Stomach (tissue), 9 donors: Measurements from ENCODE around the gene HIBADH. TPM values are rescaled to one million over a fixed set of nuclear protein-coding genes. Genes with fewer than 3 reads are reported as not detected.

Source experiments
- DNase-seq, 2 donors: peaks; one replicate each; pipeline versions ENCODE4 v3.0.0 to v3.0.0-alpha.2; 2013 to 2019
- H3K27ac ChIP-seq, 5 donors: fragments of 200-600 bp in 4 of 5; sonication (generic) in 4 of 5; one replicate each; pipeline ENCODE4 v1.5.1; 2013 to 2019; ENCODE audit warnings: mild to moderate bottlenecking in 1 of 5, moderate library complexity in 1 of 5
- H3K27me3 ChIP-seq, 3 donors: fragments of 200-600 bp; sonication (generic); one replicate each; pipeline ENCODE4 v1.5.1; 2017 to 2019; ENCODE audit warnings: mixed run types in 1 of 3
- H3K36me3 ChIP-seq, 4 donors: fragments of 200-600 bp; sonication (generic); 1 replicate in 3 of 4; 2 replicates in 1 of 4; pipeline ENCODE4 v1.5.1; 2016 to 2019
- H3K4me1 ChIP-seq, 4 donors: fragments of 200-600 bp; sonication (generic); one replicate each; pipeline ENCODE4 v1.5.1; 2016 to 2019
- H3K4me3 ChIP-seq, 4 donors: fragments of 200-600 bp; sonication (generic) in 3 of 4; one replicate each; pipeline ENCODE4 v1.5.1; 2016 to 2019; ENCODE audit warnings: mild to moderate bottlenecking in 1 of 4
- H3K9me3 ChIP-seq, 4 donors: fragments of 200-600 bp; sonication (generic); one replicate each; pipeline ENCODE4 v1.5.1; 2016 to 2019
- EP300 ChIP-seq: sonication (generic); formaldehyde crosslinking; IDR thresholded peaks from one replicate; pipeline ENCODE4 v1.6.1; 2017; ENCODE audit warnings: antibody characterized with exemption
- POLR2A ChIP-seq, 4 donors: fragments of 450-650 bp; IDR thresholded peaks; one replicate each; pipeline ENCODE4 v1.6.1; 2016; ENCODE audit warnings: antibody characterized with exemption in 4 of 4, control low read depth in 2 of 4, mild to moderate bottlenecking in 1 of 4, moderate library complexity in 1 of 4
- POLR2AphosphoS5 ChIP-seq, 3 donors: sonication (generic); formaldehyde crosslinking; IDR thresholded peaks; one replicate each; pipeline ENCODE4 v1.6.1; 2016; ENCODE audit warnings: antibody characterized with exemption in 3 of 3
- WGBS, 5 donors: extraction: QIAGEN DNeasy Blood & Tissue Kit in 3 of 5; methylation state at CpG; one replicate each; pipeline versions ENCODE4 v1.1.5 to v1.1.7; 2013 to 2018; 5-methylcytosine and 5-hydroxymethylcytosine counted together
- intact Hi-C: fragments of 100-400 bp; cut with DNase I; formaldehyde crosslinking; loops from one replicate; pipeline ENCODE4 v1.15.1; 2023; ENCODE audit warnings: low total_unique reads
- polyA plus RNA-seq, 3 donors: library from polyadenylated mRNA; stranded (reverse); fragments of 200-250 nt; gene quantifications; one replicate each; pipeline ENCODE4 v1.2.3, GENCODE V29; 2013
- total RNA-seq, 5 donors: library from RNA; depleted of rRNA; stranded (reverse); fragments of >200 nt; gene quantifications; one replicate each; pipeline versions ENCODE4 v1.1.0 to v1.2.3, GENCODE V29; 2014 to 2016
- TF ChIP-seq, protein P1 (sequence below), 7 experiments: fragments of 450-650 bp in 4 of 7; fragments of 200-600 bp in 3 of 7; sonication (generic) in 3 of 7; IDR thresholded peaks; one replicate each; pipeline ENCODE4 v1.5.1; 2016 to 2019; ENCODE audit warnings: antibody characterized with exemption in 7 of 7, control low read depth in 2 of 7, mild to moderate bottlenecking in 1 of 7
- donor health status: healthy with polysubstance abuse.
- donor health status: Bipolar disorder and iron deficiency.
- donor health status: healthy.

HIBADH gene
- total and polyA plus RNA-seq, 8 donors: 17.5 to 65.2 (median 45.8) TPM

GRCh38 chr7:27663989-27664331 lies 1.3 kb upstream of the HIBADH start:
- 38 to 60% (median 46%) methylated on average over 3 of the region's 3 CpGs for WGBS, 5 donors
- H3K36me3 ChIP-seq: peaks cover 0 to 3% (median 0%) of the 10 kb centered on the region in 4 donors
- H3K27me3 ChIP-seq: no peaks in the 10 kb centered on the region
- DNase-seq: peak in 1 of 2 donors; percentile 20
- H3K9me3 ChIP-seq: no peaks in the 10 kb centered on the region
- H3K4me1 ChIP-seq: peaks cover 0 to 25% (median 15%) of the 10 kb centered on the region in 4 donors
- TF ChIP-seq EP300 (no peak), POLR2A (IDR thresholded peaks at IDR 0.05) (no peak), POLR2AphosphoS5 (IDR thresholded peaks at IDR 0.05) (no peak)
- TF ChIP-seq, protein P1, sequence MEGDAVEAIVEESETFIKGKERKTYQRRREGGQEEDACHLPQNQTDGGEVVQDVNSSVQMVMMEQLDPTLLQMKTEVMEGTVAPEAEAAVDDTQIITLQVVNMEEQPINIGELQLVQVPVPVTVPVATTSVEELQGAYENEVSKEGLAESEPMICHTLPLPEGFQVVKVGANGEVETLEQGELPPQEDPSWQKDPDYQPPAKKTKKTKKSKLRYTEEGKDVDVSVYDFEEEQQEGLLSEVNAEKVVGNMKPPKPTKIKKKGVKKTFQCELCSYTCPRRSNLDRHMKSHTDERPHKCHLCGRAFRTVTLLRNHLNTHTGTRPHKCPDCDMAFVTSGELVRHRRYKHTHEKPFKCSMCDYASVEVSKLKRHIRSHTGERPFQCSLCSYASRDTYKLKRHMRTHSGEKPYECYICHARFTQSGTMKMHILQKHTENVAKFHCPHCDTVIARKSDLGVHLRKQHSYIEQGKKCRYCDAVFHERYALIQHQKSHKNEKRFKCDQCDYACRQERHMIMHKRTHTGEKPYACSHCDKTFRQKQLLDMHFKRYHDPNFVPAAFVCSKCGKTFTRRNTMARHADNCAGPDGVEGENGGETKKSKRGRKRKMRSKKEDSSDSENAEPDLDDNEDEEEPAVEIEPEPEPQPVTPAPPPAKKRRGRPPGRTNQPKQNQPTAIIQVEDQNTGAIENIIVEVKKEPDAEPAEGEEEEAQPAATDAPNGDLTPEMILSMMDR (IDR thresholded peaks at IDR 0.05): no peak
- peak overlapping the region in 4 of 5 donors; percentile 23 to 96 (median 89) for H3K27ac ChIP-seq
- intact Hi-C loops: no loop called here
- H3K4me3 ChIP-seq: no peak overlapping the region

DNA sequence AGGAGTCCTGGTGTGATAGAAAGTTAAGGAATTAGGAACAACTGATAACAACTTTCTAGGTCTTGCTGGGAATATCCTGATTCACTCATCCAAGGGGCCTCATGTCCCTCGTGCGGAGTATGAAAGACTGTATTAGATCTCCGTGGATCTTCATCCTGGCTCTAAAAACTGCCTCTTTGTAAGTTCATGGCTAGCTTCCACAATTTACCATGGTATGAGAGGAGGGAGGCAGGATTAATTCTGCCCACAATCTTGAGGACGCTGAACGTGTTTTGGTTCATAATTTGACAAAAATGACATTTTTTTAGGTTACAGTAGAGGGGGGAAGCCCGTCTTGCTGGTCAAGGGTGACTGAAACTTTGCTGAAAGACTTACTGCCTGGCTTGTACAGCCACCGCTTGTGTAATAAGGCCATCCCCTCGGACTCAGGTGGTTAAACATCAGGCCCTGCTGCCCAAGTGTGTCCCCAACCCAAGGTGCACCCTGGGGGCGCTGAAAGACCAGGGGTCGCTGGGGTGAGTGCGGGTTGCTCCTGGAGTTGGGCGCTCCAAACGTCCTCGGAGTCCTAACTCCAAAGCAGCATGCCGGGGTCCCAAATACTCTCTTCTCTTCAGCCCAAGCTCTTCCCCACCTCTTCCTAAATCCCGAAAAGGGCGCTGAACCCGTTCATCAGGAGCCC lies 733 bp downstream of the HIBADH start:
- Histone ChIP-seq H3K27me3 (no peaks in the 10 kb centered on the region), H3K4me3 (peak overlapping the region; percentile 65 to 94 (median 84)), H3K27ac (peak overlapping the region; percentile 85 to 96 (median 93)), H3K9me3 (no peaks in the 10 kb centered on the region), H3K4me1 (peaks cover 0 to 30% (median 18%) of the 10 kb centered on the region in 4 donors), H3K36me3 (peaks cover 0 to 3% (median 0%) of the 10 kb centered on the region in 4 donors)
- TF ChIP-seq POLR2AphosphoS5 (IDR thresholded peaks at IDR 0.05) (no peak), EP300 (no peak), POLR2A (IDR thresholded peaks at IDR 0.05) (no peak)
- TF ChIP-seq, protein P1 (IDR thresholded peaks at IDR 0.05): no peak
- peak in 1 of 2 donors; percentile 73 for DNase-seq
- 5 to 11% (median 8%) methylated on average over 18 of the region's 18 CpGs for WGBS, 5 donors
- intact Hi-C loops: no loop called here

DNA sequence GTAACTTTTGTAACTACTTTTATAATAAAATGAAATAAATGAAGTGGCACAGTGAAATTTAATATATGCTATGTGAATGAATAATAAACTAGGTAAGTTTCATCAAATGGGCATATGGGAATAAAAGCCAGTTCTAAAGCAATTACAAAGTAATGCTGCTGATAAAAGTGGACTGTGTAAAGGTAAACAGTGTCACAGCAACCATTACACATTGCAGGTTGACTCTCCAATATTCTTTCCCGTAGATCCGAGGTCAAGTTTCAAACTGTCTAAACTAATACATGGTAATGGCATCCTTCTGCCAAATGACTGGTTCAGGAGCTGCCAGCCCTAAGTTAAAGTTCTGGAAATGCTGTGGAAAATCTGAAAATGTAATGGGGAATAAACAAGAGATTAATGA lies 6.0 kb downstream of the HIBADH start:
- H3K36me3 ChIP-seq: peaks cover 0 to 4% (median 1%) of the 10 kb centered on the region in 4 donors
- no peak overlapping the region for H3K27ac ChIP-seq
- peaks cover 0 to 23% (median 11%) of the 10 kb centered on the region in 4 donors for H3K4me1 ChIP-seq
- H3K9me3 ChIP-seq: no peaks in the 10 kb centered on the region
- no peak overlapping the region for H3K4me3 ChIP-seq
- intact Hi-C loops: no loop called here
- H3K27me3 ChIP-seq: no peaks in the 10 kb centered on the region
- WGBS, 5 donors: 14 to 46% (median 41%) methylated on average over 2 of the region's 2 CpGs
- TF ChIP-seq, protein P1 (IDR thresholded peaks at IDR 0.05): no peak
- no peak for TF ChIP-seq POLR2AphosphoS5 (IDR thresholded peaks at IDR 0.05)
- DNase-seq: no peak

DNA sequence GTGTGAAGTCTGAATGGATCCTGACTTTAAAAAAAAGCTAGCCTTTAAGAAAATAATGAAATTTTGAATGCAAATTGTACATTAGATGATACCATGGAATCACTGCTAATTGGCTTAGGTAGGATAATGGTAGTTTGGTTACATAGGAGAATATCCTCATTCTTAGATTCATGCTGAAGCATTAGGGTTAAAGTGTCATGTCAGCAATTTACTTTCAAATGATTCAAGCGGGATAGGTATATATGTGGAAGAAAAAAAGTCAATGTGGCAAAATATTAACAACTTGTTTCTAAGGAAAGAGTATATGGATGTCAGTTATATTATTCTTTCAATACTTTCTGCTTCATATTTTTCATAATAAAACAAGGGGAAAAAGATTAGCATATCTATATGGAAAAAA lies 7.5 kb downstream of the HIBADH start:
- no peaks in the 10 kb centered on the region for H3K27me3 ChIP-seq
- DNase-seq: no peak
- peaks cover 0 to 12% (median 4%) of the 10 kb centered on the region in 4 donors for H3K4me1 ChIP-seq
- no peak overlapping the region for H3K4me3 ChIP-seq
- peaks cover 0 to 4% (median 1%) of the 10 kb centered on the region in 4 donors for H3K36me3 ChIP-seq
- no peaks in the 10 kb centered on the region for H3K9me3 ChIP-seq
- 92 to 98% (median 97%) methylated on average over 1 of the region's 1 CpG for WGBS, 5 donors
- no peak overlapping the region for H3K27ac ChIP-seq
- no peak for TF ChIP-seq POLR2AphosphoS5 (IDR thresholded peaks at IDR 0.05)
- intact Hi-C loops: no loop called here

DNA sequence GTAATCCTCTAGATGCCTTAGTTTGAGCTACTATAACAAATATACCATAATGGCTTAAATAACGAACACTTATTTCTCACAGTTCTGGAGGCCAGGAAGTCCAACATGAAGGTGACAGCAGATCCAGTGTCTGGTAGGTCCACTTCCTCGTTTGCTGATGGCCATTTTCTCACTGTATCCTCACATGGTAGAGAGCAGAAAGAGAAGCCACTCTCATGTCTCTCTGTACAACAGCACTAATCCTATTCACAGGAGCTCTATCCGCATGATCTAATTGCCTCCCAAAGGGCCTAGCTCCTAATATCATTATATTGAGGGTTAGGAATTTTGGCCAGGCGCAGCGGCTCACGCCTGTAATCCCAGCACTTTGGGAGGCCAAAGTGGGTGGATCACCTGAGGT lies 10.2 kb downstream of the HIBADH start:
- TF ChIP-seq, protein P1 (IDR thresholded peaks at IDR 0.05): no peak
- TF ChIP-seq POLR2A (IDR thresholded peaks at IDR 0.05): no peak
- no peak for TF ChIP-seq EP300
- TF ChIP-seq POLR2AphosphoS5 (IDR thresholded peaks at IDR 0.05): no peak
- no peak for DNase-seq
- Histone ChIP-seq H3K4me3 (no peak overlapping the region), H3K9me3 (no peaks in the 10 kb centered on the region), H3K27me3 (no peaks in the 10 kb centered on the region), H3K36me3 (peaks cover 0 to 15% (median 9%) of the 10 kb centered on the region in 4 donors), H3K4me1 (peaks cover 0 to 12% (median 4%) of the 10 kb centered on the region in 4 donors), H3K27ac (no peak overlapping the region)
- intact Hi-C loops: no loop called here
- 91 to 97% (median 95%) methylated on average over 6 of the region's 6 CpGs for WGBS, 5 donors
